Thyroid gland (tissue), 4 donors: ENCODE data around the gene JAKMIP2.

Experiments
- POLR2A ChIP-seq, 2 donors: fragments of 450-650 bp; IDR thresholded peaks; one replicate each; pipeline ENCODE4 v1.6.1; 2017; ENCODE audit warnings: antibody characterized with exemption in 2 of 2, mild to moderate bottlenecking in 2 of 2, moderate library complexity in 1 of 2
- TF ChIP-seq, protein P1 (sequence below), 6 experiments: fragments of 200-600 bp in 3 of 6; fragments of 450-650 bp in 3 of 6; sonication (generic) in 3 of 6; IDR thresholded peaks; one replicate each; pipeline ENCODE4 v1.5.1; 2016 to 2019; ENCODE audit warnings: antibody characterized with exemption in 6 of 6, mild to moderate bottlenecking in 2 of 6, inconsistent platforms in 1 of 6, moderate library complexity in 1 of 6

- TF ChIP-seq POLR2A (IDR thresholded peaks at IDR 0.05), result no peak
- TF ChIP-seq, protein P1, sequence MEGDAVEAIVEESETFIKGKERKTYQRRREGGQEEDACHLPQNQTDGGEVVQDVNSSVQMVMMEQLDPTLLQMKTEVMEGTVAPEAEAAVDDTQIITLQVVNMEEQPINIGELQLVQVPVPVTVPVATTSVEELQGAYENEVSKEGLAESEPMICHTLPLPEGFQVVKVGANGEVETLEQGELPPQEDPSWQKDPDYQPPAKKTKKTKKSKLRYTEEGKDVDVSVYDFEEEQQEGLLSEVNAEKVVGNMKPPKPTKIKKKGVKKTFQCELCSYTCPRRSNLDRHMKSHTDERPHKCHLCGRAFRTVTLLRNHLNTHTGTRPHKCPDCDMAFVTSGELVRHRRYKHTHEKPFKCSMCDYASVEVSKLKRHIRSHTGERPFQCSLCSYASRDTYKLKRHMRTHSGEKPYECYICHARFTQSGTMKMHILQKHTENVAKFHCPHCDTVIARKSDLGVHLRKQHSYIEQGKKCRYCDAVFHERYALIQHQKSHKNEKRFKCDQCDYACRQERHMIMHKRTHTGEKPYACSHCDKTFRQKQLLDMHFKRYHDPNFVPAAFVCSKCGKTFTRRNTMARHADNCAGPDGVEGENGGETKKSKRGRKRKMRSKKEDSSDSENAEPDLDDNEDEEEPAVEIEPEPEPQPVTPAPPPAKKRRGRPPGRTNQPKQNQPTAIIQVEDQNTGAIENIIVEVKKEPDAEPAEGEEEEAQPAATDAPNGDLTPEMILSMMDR (IDR thresholded peaks at IDR 0.05), result no peak
Measured at GRCh38 chr5:147648597-147648996, 133.9 kb downstream of the JAKMIP2 start.
